BE2C (cell line): ENCODE measurements around the gene FAM117B.

ENCODE experiments used
- DNase-seq: peaks from one replicate; pipeline ENCODE4 v3.0.0-alpha.2; 2020
- H3K27me3 ChIP-seq: fragments of 250-450 bp; sonication (Bioruptor Pico); 2 replicates; pipeline ENCODE4 v1.5.1; 2020; ENCODE audit warnings: mild to moderate bottlenecking
- H3K36me3 ChIP-seq: fragments of 250-450 bp; sonication (Bioruptor Pico); 2 replicates; pipeline ENCODE4 v1.5.1; 2020; ENCODE audit warnings: mild to moderate bottlenecking
- H3K4me1 ChIP-seq: fragments of 250-450 bp; sonication (Bioruptor Pico); 2 replicates; pipeline ENCODE4 v1.5.1; 2020
- H3K4me3 ChIP-seq: 2 replicates; pipeline ENCODE4 v1.5.1; 2011; ENCODE audit warnings: low read depth, low read length
- H3K9me3 ChIP-seq: fragments of 250-450 bp; sonication (Bioruptor Pico); 2 replicates; pipeline ENCODE4 v1.5.1; 2020
- CTCF ChIP-seq: IDR thresholded peaks from 2 replicates; pipeline ENCODE4 v1.5.1; 2012; ENCODE audit warnings: mild to moderate bottlenecking, low read depth, low read length

Gene FAM117B

DNA sequence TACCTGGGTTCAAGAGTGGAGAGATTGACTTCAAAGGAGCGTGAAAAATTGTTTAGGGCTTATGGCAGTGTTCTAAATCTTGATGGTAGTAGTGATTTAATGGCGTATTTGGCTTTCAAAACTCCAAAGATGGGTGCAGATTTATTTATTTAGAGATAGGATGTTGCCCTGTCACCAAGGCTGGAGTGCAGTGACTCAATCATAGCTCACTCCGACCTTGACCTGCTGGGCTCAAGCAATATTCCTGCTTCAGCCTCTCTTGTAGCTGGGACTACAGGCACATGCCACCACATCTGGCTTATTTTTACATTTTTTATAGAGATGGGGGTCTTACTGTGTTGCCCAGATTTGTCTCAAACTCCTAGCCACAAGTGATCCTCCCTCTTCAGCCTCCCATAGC lies 52.5 kb downstream of the FAM117B start:
- Histone ChIP-seq H3K27me3 (no peaks in the 10 kb centered on the region), H3K4me3 (no peak overlapping the region), H3K9me3 (no peaks in the 10 kb centered on the region), H3K36me3 (no peaks in the 10 kb centered on the region), H3K4me1 (no peaks in the 10 kb centered on the region)
- TF ChIP-seq CTCF, result no peak
- DNase-seq, result no peak

GRCh38 chr2:202689459-202689858 lies 54.7 kb downstream of the FAM117B start:
- no peaks in the 10 kb centered on the region; the same call in 1 of the 2 replicates for H3K4me1 ChIP-seq
- no peaks in the 10 kb centered on the region for H3K9me3 ChIP-seq
- no peak for DNase-seq
- no peak overlapping the region for H3K4me3 ChIP-seq
- TF ChIP-seq CTCF, result no peak
- H3K36me3 ChIP-seq, result no peaks in the 10 kb centered on the region
- no peaks in the 10 kb centered on the region for H3K27me3 ChIP-seq

DNA sequence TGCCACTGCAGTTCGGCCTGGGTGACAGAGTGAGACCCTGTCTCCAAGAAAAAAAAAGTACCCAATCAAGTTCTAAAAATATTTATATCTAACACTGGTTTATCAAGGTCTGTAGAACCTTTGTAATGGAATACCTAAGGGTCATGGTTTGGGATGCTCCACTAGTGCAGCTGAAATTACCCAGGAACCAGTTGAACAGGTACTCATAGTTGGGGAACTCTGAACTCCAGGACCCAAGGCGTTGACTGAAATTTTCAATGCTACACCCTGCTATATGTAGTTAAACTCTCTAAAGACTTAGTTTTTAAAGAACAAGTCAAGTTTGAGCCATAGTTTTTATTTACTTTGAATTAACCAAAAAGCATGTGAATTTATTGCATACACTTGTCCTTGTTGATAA lies 55.1 kb downstream of the FAM117B start:
- no peaks in the 10 kb centered on the region; the same call in 1 of the 2 replicates for H3K4me1 ChIP-seq
- no peak overlapping the region for H3K4me3 ChIP-seq
- H3K9me3 ChIP-seq, result no peaks in the 10 kb centered on the region
- H3K27me3 ChIP-seq, result no peaks in the 10 kb centered on the region
- DNase-seq, result no peak
- H3K36me3 ChIP-seq, result no peaks in the 10 kb centered on the region
- no peak for TF ChIP-seq CTCF

DNA sequence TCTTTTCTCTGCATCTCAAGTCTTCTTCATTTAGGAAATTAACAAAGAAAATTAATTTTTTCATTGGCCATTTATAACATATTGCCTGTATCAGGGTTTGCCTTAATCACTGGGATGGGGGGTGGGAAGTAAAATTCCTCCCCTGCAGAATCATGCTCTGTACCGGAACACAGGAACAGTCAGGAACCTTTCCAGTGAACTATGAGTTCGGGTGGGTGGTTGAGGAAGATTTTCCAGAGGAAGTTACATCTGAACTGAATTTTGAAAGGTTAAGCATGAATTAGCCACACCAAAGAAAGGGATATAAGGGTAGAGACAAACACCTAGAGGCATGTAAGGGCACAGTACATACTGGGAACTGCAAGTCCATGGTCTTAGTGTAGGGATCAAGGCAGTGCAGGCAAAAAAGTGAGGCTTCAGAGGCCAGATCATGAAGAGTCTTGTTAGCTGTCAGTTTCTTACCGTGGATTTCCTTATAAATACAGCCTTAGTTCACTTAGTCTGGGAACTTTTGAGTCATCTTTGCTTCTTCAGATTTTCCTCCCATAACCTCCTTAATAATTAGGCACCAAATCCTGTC lies 55.6 kb downstream of the FAM117B start:
- no peaks in the 10 kb centered on the region for H3K27me3 ChIP-seq
- no peaks in the 10 kb centered on the region; the same call in 1 of the 2 replicates for H3K4me1 ChIP-seq
- no peaks in the 10 kb centered on the region for H3K9me3 ChIP-seq
- no peaks in the 10 kb centered on the region for H3K36me3 ChIP-seq
- TF ChIP-seq CTCF, result no peak
- DNase-seq, result no peak
- no peak overlapping the region for H3K4me3 ChIP-seq

- no peak overlapping the region for H3K4me3 ChIP-seq
- no peak for TF ChIP-seq CTCF
- no peaks in the 10 kb centered on the region for H3K36me3 ChIP-seq
- no peaks in the 10 kb centered on the region; the same call in 1 of the 2 replicates for H3K4me1 ChIP-seq
- no peak for DNase-seq
- no peaks in the 10 kb centered on the region for H3K9me3 ChIP-seq
- H3K27me3 ChIP-seq, result no peaks in the 10 kb centered on the region
These were observed 58.7 kb downstream of the FAM117B start for GRCh38 chr2:202693503-202693902.

- H3K36me3 ChIP-seq, result no peaks in the 10 kb centered on the region
- no peak for DNase-seq
- H3K4me1 ChIP-seq, result no peaks in the 10 kb centered on the region; the same call in 1 of the 2 replicates
- H3K27me3 ChIP-seq, result no peaks in the 10 kb centered on the region
- TF ChIP-seq CTCF, result no peak
- H3K9me3 ChIP-seq, result no peaks in the 10 kb centered on the region
- no peak overlapping the region for H3K4me3 ChIP-seq
These were observed 60.4 kb downstream of the FAM117B start for GRCh38 chr2:202695166-202695565.
